HG02642 (cell line): ENCODE results near the gene PRMT3.
"Not testable (repeated sequence)": the region's sequence is repeated elsewhere in the genome, so short reads cannot be mapped to it uniquely, and the experiment has no call there.

ENCODE experiments used
- ATAC-seq: cut with Tn5 transposase; IDR thresholded peaks from one replicate; pipeline ENCODE4 v1.9.1; 2021; ENCODE audit warnings: mild to moderate bottlenecking; ENCODE audit not compliant: unreplicated experiment, poor library complexity

Gene PRMT3

DNA sequence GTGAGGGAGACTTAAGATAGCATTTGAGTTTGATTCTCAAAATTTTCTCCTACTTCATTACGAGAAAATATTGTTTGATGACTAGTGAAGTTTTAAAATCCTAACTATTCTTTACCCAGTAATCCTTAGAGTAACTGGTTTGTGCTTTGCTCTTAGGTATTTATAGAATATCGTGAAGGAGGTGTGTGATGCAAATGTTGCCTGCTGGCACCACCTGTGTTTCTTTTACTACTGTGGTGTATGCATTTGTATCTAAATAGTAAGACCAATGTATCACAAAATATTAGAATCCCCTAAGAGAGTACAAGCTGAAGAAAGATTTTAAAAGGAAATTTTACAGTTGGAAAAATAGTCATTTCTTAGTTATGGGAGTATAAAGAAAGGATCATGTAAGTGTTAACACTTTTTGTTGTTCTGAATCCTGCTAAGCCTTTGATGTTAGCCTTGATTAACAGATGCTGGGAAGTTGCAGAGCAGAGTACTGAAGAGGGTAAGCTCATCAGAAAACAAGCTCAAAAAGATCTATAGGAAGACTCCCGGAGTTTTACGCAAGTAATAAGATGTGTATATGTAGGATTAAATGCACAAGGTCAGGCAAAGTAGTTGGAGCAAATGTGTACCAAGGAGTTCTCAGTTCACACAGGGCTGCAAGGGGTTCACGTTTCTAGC is 109.7 kb downstream of the PRMT3 start:
- no peak for ATAC-seq

GRCh38 chr11:20501252-20501651 is 113.7 kb downstream of the PRMT3 start:
- ATAC-seq = peak; percentile 62

- no peak for ATAC-seq
Measured at GRCh38 chr11:20501971-20502370, 114.5 kb downstream of the PRMT3 start.

DNA sequence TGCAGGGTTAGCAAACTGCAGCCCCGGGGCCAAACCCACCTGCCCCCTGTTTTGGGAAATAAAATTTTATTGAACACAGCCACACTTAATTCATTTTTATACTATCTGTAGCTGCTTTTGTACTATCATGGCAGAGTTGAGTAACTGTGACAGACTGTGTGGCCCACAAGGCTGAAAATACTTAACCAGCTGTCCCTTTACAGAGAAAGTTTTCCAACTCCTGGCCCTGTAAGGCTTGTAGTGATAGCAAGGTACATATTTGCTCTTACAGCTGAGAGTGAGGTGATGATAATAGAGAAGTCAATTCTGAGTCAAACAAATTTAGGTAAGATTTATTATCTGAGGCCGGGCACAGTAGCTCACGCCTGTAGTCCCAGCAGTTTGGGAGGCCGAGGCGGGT is 124.5 kb downstream of the PRMT3 start:
- ATAC-seq = no peak

- ATAC-seq = no peak
Measured at GRCh38 chr11:20512869-20513268, 125.4 kb downstream of the PRMT3 start.

GRCh38 chr11:20518323-20518834 is 130.9 kb downstream of the PRMT3 start:
- ATAC-seq = no peak

DNA sequence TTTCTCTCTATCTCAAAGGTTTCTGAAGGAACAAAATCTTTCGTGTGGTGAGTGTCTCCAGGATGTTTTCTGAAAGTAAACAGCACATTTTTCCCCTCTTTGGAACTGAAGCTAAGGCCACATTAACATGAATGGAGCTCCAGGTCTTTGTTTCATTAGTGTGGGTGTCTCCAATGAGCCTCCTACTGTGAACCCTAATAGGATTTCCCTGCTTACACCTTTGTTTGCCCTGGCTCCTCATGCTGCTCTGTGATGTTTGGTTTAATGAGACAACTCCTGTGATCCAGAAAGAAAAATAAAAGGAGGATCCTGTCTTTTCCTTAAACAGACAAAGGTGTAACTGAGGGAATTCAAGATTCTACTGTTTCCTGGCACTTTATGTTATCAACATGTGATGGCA is 135.0 kb downstream of the PRMT3 start:
- ATAC-seq = no peak

GRCh38 chr11:20529757-20530156 is 142.2 kb downstream of the PRMT3 start:
- ATAC-seq = no peak

DNA sequence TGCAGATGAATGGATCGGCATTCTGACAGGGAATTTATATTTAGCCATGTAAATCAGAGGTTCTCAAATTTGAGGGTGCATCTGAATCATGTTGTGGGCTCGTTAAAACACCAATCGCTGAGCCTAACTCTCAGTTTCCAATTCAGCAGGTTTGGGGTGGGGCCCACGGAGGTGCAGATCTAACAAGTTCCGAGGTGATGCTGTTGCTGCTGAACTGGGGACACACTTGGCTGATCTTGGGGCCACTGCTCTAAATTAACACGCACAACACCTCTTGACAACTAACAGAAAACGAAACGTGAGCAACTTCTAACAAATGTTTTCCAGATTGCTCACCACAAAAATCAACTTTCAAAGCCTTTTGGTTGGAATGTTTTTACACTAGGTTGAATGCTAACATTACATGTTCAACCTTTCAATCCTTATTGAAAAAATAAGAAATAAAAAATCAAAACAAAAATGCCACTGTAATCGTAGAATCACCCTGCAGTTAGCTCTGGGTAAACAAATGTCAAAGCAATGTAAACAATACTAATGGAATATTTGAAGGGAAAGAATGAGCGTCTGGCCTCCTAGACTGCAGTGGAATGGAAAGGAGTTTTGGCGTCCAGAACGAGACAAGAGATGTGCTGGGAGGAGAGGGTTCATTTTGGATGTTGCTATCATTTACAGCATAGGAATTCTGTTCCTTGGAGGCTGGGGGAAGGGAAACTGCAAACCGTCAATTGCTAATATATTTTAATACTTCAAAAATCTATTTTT is 143.6 kb downstream of the PRMT3 start:
- no peak for ATAC-seq

DNA sequence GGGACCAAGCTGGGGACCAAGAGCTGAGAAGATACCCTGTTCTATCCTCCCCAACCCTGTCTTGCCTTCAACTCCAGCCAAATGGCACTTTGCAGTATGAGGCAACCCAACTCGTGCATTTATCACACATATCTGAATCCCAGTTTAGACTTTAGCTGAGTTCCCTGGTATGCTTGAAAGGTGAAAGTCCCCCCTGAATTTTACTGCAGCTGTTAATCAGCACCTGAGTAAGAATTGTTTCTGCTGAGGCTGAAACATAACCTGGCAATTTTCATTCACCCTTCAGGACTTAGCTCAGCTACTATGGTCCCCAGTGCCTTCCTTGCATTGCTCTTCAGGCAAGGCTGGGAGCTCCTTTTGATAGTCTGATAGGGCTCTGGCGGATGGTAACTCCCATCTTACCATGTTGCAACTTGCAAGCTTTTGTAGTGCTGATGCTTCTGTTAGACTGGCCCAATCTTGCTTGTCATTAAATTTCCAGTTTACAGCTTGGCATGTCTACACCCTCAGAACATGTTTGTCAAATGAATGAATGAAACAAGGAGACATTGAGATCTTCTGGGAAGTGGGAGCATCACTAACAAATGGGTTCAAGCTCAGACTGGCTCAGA is 147.9 kb downstream of the PRMT3 start:
- no peak for ATAC-seq

- no peak for ATAC-seq
Measured at GRCh38 chr11:20536365-20536764, 148.8 kb downstream of the PRMT3 start.

DNA sequence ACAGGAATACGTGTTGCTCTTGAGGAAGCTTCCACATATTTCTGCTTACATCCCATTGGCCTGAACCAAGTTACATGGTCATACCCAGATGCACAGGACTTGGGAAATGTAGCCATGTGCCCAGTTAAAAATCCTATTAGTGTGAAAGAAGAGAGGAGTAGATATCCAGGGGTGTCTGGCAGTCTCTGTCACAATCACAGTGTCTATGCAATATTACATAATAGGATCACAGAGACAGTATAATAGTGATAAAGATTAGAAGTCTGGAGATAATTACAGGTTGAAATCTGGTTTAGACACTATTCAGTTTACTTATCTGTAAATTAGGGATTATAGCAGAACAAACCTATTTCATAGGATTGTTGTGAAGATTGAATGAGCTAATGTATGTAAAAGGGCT is 149.3 kb downstream of the PRMT3 start:
- no peak for ATAC-seq

DNA sequence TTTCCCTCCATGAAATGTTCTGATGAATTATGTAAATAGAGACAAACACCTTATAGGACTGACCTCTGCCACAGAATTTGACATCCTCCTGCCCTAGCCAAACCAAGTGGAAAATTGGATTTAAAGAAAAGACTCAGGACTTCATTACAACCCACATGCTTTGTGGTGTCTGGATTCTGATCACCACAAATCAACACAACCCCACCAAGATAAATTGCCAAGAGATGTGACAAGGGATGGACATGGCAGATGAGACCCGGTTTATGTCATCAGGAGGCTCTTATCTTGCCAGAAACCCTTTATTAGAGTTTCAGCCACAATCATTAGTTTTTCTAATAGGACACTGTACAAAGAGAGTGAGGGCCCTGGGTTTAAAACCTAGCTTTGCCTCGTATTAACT is 154.0 kb downstream of the PRMT3 start:
- no peak for ATAC-seq

- ATAC-seq = no peak
Measured at GRCh38 chr11:20544603-20545237, 157.2 kb downstream of the PRMT3 start.

GRCh38 chr11:20547411-20547810 is 159.9 kb downstream of the PRMT3 start:
- no peak for ATAC-seq

GRCh38 chr11:20551096-20551495 is 163.6 kb downstream of the PRMT3 start:
- ATAC-seq = no peak

- no peak for ATAC-seq
Measured at GRCh38 chr11:20555783-20556182, 168.3 kb downstream of the PRMT3 start.

GRCh38 chr11:20556396-20556795 is 168.9 kb downstream of the PRMT3 start:
- not testable (repeated sequence) for ATAC-seq

DNA sequence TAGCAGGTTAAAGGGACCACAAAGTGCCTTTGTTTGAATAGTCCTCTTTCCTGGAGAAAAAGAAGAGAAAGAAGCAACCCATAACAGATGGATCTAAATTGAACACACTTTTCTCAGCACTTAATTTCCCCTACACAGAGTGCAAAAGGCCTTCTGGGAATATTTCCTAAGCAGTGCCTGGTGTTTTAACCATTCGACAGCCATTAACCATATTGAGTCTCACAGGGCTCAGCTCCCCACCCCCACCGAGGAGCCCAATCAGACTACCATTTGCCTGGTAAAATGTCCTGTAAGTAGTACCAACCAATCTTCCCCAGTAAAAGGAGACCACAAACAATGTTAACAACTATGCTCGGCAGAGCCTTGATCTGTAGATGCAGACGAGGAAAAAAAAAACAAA is 171.2 kb downstream of the PRMT3 start:
- no peak for ATAC-seq
